GM12891 (cell line): ENCODE data around the gene OR2T34.
"Not testable (repeated sequence)": the region's sequence is repeated elsewhere in the genome, so short reads cannot be mapped to it uniquely, and the experiment has no call there.

Source experiments
- PAX5 ChIP-seq: IDR thresholded peaks from 2 replicates; pipeline ENCODE4 v1.6.1; 2011; ENCODE audit warnings: low read length, moderate library complexity, mild to moderate bottlenecking; ENCODE audit not compliant: insufficient read depth, severe bottlenecking
- POLR2A ChIP-seq: IDR thresholded peaks from 2 replicates; pipeline ENCODE4 v1.6.1; 2011; ENCODE audit warnings: low read depth, low read length, control low read depth
- POLR2AphosphoS5 ChIP-seq: IDR thresholded peaks from 2 replicates; pipeline ENCODE4 v1.6.1; 2011; ENCODE audit warnings: low read depth, low read length, control low read depth
- POU2F2 ChIP-seq: IDR thresholded peaks from 2 replicates; pipeline ENCODE4 v1.6.1; 2011; ENCODE audit warnings: low read depth, mild to moderate bottlenecking, control low read depth, low read length, moderate library complexity
- SPI1 ChIP-seq: IDR thresholded peaks from 2 replicates; pipeline ENCODE4 v1.6.1; 2011; ENCODE audit warnings: low read depth, low read length, control low read depth
- TAF1 ChIP-seq: IDR thresholded peaks from 2 replicates; pipeline ENCODE4 v1.6.1; 2011; ENCODE audit warnings: low read depth, low read length, control low read depth

DNA sequence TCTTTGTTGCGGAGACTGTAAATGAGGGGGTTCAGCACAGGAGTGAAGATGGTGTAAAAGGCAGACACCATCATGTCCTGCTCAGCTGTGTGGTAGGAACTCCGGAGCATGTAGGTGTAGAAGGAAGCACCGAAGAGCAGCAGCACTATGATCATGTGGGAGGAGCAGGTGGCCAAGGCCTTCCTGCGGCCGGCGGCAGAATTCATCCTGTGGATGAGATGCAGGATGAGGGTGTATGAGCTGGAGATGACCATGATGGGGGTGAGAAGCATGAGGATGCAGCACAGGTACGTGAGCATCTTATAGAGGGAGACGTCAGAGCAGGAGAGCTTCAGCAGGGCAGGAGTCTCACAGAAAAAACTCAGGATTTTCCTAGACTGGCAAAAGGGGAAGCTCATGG, 701 bp downstream of the OR2T34 start:
- TF ChIP-seq POLR2AphosphoS5, POLR2A, TAF1, PAX5, POU2F2, SPI1: not testable (repeated sequence)
